IPS-20b (cell line): ENCODE data around the gene TMOD2.

Experiments used
- H3K27ac ChIP-seq: one replicate; pipeline ENCODE4 v1.5.1; 2013; ENCODE audit warnings: low read length
- H3K27me3 ChIP-seq: 2 replicates; pipeline ENCODE4 v1.6.1; 2013; ENCODE audit warnings: mild to moderate bottlenecking, low read length, inconsistent platforms; ENCODE audit not compliant: insufficient read depth
- H3K36me3 ChIP-seq: 2 replicates; pipeline ENCODE4 v1.6.1; 2013; ENCODE audit warnings: low read depth, mild to moderate bottlenecking, inconsistent platforms, low read length, moderate library complexity; ENCODE audit not compliant: insufficient read depth
- H3K4me1 ChIP-seq: 2 replicates; pipeline ENCODE4 v1.6.1; 2013; ENCODE audit warnings: mild to moderate bottlenecking, control low read depth, inconsistent platforms, low read length, moderate library complexity; ENCODE audit not compliant: insufficient read depth
- H3K4me3 ChIP-seq: 2 replicates; pipeline ENCODE4 v1.5.1; 2013; ENCODE audit warnings: mild to moderate bottlenecking, low read length, inconsistent platforms
- H3K9ac ChIP-seq: 2 replicates; pipeline ENCODE4 v1.6.1; 2013; ENCODE audit warnings: low read depth, mild to moderate bottlenecking, inconsistent platforms, low read length, moderate library complexity
- H3K9me3 ChIP-seq: 2 replicates; pipeline ENCODE4 v1.6.1; 2013; ENCODE audit warnings: mild to moderate bottlenecking, low read depth, low read length, inconsistent platforms; ENCODE audit not compliant: insufficient read depth

Gene TMOD2

DNA sequence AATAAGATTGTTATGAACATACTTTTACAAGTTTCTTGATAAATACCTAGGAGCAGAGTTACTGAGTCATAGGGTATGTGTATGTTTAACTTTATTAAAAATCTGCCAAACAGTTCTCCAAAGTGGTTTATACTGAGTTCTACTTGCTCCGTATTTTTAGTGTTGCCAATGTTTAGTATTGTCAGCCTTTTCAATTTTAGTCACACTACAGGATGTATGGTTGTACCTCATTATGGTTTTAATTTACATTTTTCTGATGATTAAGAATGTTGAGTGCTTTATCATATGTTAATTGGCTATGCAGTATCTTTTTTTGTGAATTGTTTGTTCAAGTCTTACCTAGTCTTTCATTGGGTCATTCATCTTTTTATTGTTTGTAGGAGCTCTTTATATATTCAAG lies 82.4 kb downstream of the TMOD2 start:
- H3K27ac ChIP-seq, result no peak overlapping the region
- no peak overlapping the region for H3K9ac ChIP-seq
- peaks cover 19% of the 10 kb centered on the region for H3K4me1 ChIP-seq
- H3K36me3 ChIP-seq, result no peaks in the 10 kb centered on the region
- H3K27me3 ChIP-seq, result peaks cover 4% of the 10 kb centered on the region; the same call in 1 of the 2 replicates
- no peaks in the 10 kb centered on the region for H3K9me3 ChIP-seq
- H3K4me3 ChIP-seq, result no peak overlapping the region

DNA sequence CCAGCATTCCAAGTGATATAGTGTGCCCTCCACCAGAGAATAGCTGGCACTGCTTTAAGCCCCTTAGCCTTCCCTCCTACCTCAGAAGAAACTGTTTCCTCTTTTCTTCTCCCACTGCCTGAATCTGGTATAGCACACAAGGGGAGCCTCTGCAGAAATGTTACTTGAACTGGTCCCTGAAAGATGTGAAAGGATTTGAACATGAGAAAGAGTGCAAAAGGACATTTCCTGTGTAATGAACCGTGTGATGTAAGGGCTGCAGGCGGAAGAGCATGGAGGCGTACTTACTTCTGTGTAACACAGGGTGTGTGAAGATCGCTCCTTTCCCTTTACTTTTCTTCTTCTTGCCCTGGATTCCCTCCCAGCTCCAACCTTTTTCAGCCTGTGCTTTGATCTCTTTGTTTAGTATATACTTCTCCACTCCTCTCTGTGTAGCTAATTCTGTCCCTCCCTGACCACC lies 86.4 kb downstream of the TMOD2 start:
- no peaks in the 10 kb centered on the region for H3K27me3 ChIP-seq
- H3K9ac ChIP-seq, result 0 out of 2 replicates have a peak overlapping the region, but pooled peaks have one; percentile 23
- H3K27ac ChIP-seq, result no peak overlapping the region
- no peaks in the 10 kb centered on the region for H3K36me3 ChIP-seq
- no peak overlapping the region for H3K4me3 ChIP-seq
- no peaks in the 10 kb centered on the region for H3K9me3 ChIP-seq
- H3K4me1 ChIP-seq, result peaks cover 26% of the 10 kb centered on the region

DNA sequence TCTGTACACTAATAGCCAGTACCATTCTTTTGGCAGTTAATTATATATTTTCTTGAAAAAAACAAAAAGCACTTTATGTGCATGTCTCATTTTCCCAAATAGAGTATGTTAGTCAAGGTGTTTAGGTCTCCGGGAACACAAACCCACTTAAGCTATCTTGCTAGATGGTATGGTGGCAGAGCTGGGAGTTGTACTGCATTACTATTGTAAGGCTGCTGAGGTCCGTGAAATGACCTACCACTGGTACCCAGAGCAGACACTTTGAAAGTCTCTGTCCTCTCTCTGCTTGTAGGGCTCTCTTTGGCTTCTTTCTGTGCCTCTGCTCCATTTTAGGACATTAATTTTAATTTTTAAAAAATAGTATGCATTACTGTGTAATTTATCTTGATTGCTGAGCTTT lies 86.9 kb downstream of the TMOD2 start:
- H3K4me1 ChIP-seq, result peaks cover 30% of the 10 kb centered on the region
- no peak overlapping the region for H3K4me3 ChIP-seq
- H3K27ac ChIP-seq, result no peak overlapping the region
- no peaks in the 10 kb centered on the region for H3K9me3 ChIP-seq
- no peak overlapping the region for H3K9ac ChIP-seq
- no peaks in the 10 kb centered on the region for H3K36me3 ChIP-seq
- no peaks in the 10 kb centered on the region for H3K27me3 ChIP-seq

- Histone ChIP-seq H3K9me3 (no peaks in the 10 kb centered on the region), H3K27me3 (no peaks in the 10 kb centered on the region), H3K27ac (no peak overlapping the region), H3K9ac (no peak overlapping the region), H3K4me3 (no peak overlapping the region), H3K4me1 (peaks cover 36% of the 10 kb centered on the region), H3K36me3 (no peaks in the 10 kb centered on the region)
These were observed 89.3 kb downstream of the TMOD2 start for GRCh38 chr15:51840692-51841091.

GRCh38 chr15:51841406-51842040 lies 90.1 kb downstream of the TMOD2 start:
- Histone ChIP-seq H3K27ac (no peak overlapping the region), H3K9me3 (no peaks in the 10 kb centered on the region), H3K9ac (no peak overlapping the region), H3K4me1 (peaks cover 40% of the 10 kb centered on the region), H3K4me3 (no peak overlapping the region), H3K36me3 (no peaks in the 10 kb centered on the region), H3K27me3 (no peaks in the 10 kb centered on the region)

- Histone ChIP-seq H3K9me3 (no peaks in the 10 kb centered on the region), H3K27ac (no peak overlapping the region), H3K9ac (no peak overlapping the region), H3K4me3 (no peak overlapping the region), H3K27me3 (no peaks in the 10 kb centered on the region), H3K4me1 (peaks cover 41% of the 10 kb centered on the region), H3K36me3 (no peaks in the 10 kb centered on the region)
These were observed 90.9 kb downstream of the TMOD2 start for GRCh38 chr15:51842265-51842664.

- H3K9me3 ChIP-seq, result no peaks in the 10 kb centered on the region
- peaks cover 33% of the 10 kb centered on the region for H3K4me1 ChIP-seq
- no peak overlapping the region for H3K9ac ChIP-seq
- no peaks in the 10 kb centered on the region for H3K27me3 ChIP-seq
- no peak overlapping the region for H3K4me3 ChIP-seq
- no peaks in the 10 kb centered on the region for H3K36me3 ChIP-seq
- H3K27ac ChIP-seq, result no peak overlapping the region
These were observed 91.7 kb downstream of the TMOD2 start for GRCh38 chr15:51842852-51843737.

- H3K27ac ChIP-seq, result no peak overlapping the region
- no peak overlapping the region for H3K9ac ChIP-seq
- peaks cover 30% of the 10 kb centered on the region for H3K4me1 ChIP-seq
These were observed 93.5 kb downstream of the TMOD2 start for GRCh38 chr15:51844747-51845426.

GRCh38 chr15:51846066-51846462 lies 94.7 kb downstream of the TMOD2 start:
- no peak overlapping the region for H3K9ac ChIP-seq
- H3K27me3 ChIP-seq, result no peaks in the 10 kb centered on the region
- no peak overlapping the region for H3K27ac ChIP-seq
- H3K9me3 ChIP-seq, result no peaks in the 10 kb centered on the region
- no peaks in the 10 kb centered on the region for H3K36me3 ChIP-seq
- H3K4me3 ChIP-seq, result no peak overlapping the region
- H3K4me1 ChIP-seq, result peaks cover 26% of the 10 kb centered on the region

More at GRCh38 chr15:51844747-51845426, 93.5 kb downstream of the TMOD2 start:
- no peaks in the 10 kb centered on the region for H3K27me3 ChIP-seq
- H3K4me3 ChIP-seq, result no peak overlapping the region
- H3K9me3 ChIP-seq, result no peaks in the 10 kb centered on the region
- H3K36me3 ChIP-seq, result no peaks in the 10 kb centered on the region

- H3K27me3 ChIP-seq, result no peaks in the 10 kb centered on the region
- no peak overlapping the region for H3K27ac ChIP-seq
- no peak overlapping the region for H3K9ac ChIP-seq
- H3K4me3 ChIP-seq, result no peak overlapping the region
- peaks cover 26% of the 10 kb centered on the region for H3K4me1 ChIP-seq
- no peaks in the 10 kb centered on the region for H3K36me3 ChIP-seq
- H3K9me3 ChIP-seq, result no peaks in the 10 kb centered on the region
These were observed 95.2 kb downstream of the TMOD2 start for GRCh38 chr15:51846463-51847230.

GRCh38 chr15:51848811-51849210 lies 97.4 kb downstream of the TMOD2 start:
- H3K27ac ChIP-seq, result no peak overlapping the region
- no peaks in the 10 kb centered on the region for H3K9me3 ChIP-seq
- no peak overlapping the region for H3K4me3 ChIP-seq
- no peak overlapping the region for H3K9ac ChIP-seq
- no peaks in the 10 kb centered on the region for H3K27me3 ChIP-seq
- H3K4me1 ChIP-seq, result peaks cover 16% of the 10 kb centered on the region
- H3K36me3 ChIP-seq, result no peaks in the 10 kb centered on the region
